ENCODE measurements around the gene ARHGDIA.

DNA sequence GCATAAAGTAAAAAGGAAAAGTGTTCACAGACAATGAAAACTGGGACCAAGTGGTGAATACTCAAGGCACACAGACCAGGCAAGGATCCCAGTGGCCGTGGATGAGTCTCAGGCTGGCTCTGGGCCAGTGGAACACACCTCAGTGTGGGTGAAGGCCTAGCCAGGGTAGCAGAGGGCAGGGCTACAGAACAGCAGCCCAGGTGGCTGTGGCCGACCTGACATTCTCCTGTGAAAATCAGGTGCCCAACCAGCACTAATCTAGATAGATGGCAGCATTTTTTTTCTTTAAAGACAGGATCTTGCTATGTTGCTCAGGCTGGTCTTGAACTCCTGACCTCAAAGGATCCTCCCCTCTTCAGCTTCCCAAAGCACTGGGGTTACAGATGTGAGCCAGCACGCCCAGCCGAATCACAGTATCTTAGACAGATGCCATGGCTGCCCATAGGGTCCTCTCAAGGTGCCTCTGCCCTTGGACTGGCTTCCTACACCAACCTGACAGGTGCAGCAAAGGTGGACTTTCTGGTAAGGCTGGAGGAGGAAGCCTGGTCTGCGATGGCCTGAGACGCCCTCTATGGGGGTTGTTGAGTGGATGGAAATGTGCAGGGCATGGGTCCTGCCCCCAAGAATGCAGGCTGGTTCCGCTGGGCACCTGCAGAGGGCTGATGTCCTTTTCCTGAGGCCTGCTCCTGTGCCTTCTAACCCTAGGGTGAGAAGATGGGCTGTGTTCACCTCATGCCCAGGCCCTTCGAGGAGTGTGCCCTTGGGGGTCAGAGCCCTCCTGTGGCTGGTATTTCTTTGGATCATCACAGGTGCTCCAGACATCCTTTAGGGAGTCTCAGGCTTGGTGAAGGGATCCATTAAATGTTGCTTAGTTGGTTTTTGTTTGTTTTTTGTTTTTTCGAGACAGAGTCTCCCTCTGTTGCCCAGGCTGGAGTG, 7.0 kb downstream of the ARHGDIA start:
- TF ChIP-seq POLR2AphosphoS5 (IDR thresholded peaks at IDR 0.05; ENCODE audit: borderline replicate concordance, low read depth, low read length) (no peak), EZH2 (IDR thresholded peaks at IDR 0.05) (no peak), FOXP2 (optimal IDR thresholded peaks at IDR 0.05; ENCODE audit: control extremely low read depth, extremely low read length, insufficient read depth) (no peak)
